GM19467 (cell line): ENCODE measurements around the gene HBZ.
"Not testable (repeated sequence)": the region's sequence is repeated elsewhere in the genome, so short reads cannot be mapped to it uniquely, and the experiment has no call there.

Experiments used
- ATAC-seq: cut with Tn5 transposase; IDR thresholded peaks from one replicate; pipeline ENCODE4 v1.9.1; 2021; ENCODE audit warnings: mild to moderate bottlenecking, moderate library complexity; ENCODE audit not compliant: unreplicated experiment

HBZ gene

GRCh38 chr16:152141-153128, at the start of gene HBZ:
Gene HBZ, plus strand, starts transcription at chr16:152644. Its CDS starts 266 bp downstream, at chr16:152910.
- no peak for ATAC-seq

DNA sequence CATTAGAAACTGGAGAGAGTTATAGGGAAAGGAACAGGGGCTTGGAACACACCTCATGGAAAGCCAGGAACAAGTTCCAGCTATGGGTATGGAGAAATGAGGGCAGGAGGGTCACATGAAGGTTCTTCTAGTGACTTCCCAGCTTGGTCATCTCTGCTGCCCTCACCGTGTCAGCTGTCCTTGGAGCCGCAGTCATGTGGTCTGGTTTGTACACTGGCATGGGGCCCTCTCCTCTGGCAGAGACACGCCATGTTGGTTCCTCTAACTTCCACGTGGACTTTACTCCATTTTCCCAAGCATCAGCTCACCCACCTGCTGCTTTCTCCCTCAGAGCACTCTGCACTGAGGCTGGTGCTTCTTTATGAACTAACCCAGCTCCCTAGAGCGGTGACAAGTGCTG, 48.1 kb upstream of the HBZ start:
- no peak for ATAC-seq

GRCh38 chr16:104928-105327, 47.5 kb upstream of the HBZ start:
- ATAC-seq, result no peak

- no peak for ATAC-seq
These were observed 46.9 kb upstream of the HBZ start for GRCh38 chr16:105521-105920.

DNA sequence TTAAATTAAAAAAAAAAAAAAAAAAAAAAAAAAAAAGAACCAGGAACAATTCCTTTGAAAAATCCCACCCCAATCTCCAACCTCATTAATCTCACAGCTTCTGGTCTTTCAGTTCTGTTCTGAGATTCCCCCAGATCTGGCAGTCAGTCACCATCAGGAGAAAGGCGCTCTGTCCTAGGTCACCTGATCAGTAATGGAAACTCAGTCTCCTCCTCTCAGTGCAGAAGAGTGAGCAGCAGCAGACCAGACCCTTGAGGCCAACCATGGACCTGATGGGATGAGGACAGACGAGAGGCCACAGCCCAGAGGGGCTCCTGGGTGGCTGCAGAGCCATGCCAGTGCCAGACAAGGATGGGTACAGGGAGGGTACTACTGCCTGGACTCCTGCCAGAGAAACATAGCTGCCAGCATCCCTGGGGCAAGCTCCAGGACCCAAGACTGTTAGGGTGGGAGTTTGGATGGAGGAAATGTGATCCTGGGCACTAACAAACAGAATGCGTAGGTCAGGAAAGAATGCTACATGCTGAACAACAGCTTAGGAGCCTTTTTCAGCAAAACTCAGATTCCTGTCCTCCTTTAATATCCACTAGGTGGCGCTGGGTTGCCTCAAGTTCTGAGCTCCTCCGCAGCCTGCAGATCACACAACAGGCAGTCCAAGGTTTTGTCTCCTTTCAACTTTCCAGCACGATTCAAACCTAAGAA, 45.7 kb upstream of the HBZ start:
- no peak for ATAC-seq

DNA sequence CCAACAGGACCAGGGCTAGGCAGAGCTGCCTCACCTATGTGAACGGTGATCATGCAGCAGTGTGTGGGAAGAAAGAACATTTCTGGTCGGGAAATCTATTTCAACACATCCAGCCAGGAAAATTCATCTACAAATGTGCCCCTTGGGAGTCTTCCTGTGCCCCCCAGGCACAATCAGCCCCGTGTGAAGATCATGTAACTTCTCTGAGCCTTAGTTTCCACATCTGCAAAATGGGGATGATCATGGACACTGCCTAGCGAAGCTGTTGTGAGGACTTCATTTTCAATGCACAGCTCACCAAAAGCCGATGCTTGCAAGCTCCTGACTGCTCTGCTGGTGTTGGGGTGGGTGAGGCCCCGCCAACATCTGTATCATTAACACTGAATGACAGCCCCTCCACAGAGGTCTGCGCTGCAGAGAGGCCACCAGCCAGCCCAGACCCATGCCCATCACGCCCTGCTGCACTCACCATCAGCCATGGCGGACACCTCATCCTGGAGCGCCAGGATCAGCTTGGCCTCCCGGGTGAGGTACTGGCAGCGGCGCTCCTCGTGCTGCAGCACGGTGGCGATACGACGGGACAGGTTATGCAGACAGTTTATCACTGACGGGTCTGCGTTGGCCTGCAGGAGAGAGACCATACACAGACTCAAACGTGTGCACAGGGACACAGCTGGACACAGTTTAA, 40.1 kb upstream of the HBZ start:
- no peak for ATAC-seq

DNA sequence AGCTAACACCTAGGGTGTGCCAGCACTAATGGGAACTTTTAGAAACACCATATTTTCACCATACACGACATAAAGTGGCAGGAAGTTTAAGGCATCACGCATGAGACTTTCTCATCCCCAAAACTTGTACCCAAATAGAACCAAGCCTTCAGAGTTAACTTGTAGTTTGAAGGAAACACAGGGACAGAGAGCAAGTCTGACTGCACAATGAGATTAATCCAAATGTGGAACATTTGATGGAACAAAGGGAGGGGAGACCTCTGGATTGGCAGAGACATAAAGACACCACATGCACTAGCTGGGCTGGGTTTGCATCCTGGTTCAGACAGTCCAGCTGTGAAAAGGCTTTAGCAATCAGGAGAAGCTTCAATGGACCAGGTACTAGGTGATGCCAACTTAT, 38.1 kb upstream of the HBZ start:
- ATAC-seq, result no peak

DNA sequence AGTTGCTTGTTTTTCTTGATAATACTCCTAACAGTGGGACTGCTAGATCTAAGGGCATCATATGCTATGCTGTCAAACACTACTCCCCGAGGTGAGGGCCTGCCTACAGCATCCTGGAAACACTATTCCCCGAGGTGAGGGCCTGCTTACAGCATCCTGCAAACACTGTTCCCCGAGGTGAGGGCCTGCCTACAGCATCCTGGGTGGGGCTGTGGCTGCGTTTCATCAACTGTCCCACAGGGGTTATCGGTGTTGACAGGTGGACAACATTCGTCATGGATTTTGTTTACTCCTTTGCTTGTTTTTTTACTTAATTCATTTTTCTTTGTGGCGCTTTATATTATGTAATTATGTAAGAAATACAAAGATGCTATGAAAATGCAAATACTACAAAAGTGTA, 36.4 kb upstream of the HBZ start:
- ATAC-seq, result no peak

GRCh38 chr16:117379-118365, 34.8 kb upstream of the HBZ start:
- no peak for ATAC-seq

GRCh38 chr16:118857-119256, 33.6 kb upstream of the HBZ start:
- no peak for ATAC-seq

GRCh38 chr16:119295-119694, 33.1 kb upstream of the HBZ start:
- no peak for ATAC-seq

- ATAC-seq, result no peak
These were observed 32.5 kb upstream of the HBZ start for GRCh38 chr16:119835-120491.

DNA sequence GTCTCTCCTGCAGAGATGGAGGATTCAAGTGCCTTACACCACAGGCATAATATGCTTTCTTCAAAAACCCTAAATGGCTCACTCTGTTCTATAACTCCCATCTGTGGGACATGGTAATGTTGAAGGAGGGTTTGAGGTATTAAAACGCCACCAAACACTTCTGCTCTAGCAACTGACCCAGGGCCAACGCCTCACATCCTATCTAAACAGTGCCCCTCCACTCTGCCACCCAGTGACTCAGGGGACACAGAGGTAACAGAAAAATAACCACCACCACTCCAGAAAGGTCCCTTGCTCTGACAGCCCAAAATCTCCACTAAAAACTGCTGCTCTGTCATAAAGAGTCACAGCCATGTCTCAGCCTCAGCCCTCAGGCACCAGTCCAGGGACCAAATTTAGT, 31.7 kb upstream of the HBZ start:
- ATAC-seq, result no peak

GRCh38 chr16:122361-122760, 30.1 kb upstream of the HBZ start:
- ATAC-seq, result no peak

- ATAC-seq, result not testable (repeated sequence)
These were observed 28.7 kb upstream of the HBZ start for GRCh38 chr16:123558-124350.

DNA sequence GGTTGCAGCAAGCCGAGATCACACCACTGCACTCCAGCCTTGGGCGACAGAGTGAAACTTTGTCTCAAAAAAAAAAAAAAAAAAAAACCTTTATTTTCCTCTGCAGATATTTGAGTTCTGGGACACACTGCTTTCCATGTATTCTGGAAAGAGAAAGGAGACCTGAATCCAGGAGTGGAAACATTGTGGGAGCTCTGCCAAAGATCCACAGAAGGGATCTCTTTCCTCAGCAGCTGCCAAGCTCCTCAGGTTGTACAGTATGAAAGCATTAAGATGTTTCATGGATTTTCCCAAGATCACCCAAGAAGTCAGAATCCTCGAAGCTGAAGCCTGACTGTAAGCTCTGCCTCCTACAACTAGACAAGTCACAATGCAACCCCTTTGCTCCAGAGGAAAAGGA, 27.4 kb upstream of the HBZ start:
- no peak for ATAC-seq

DNA sequence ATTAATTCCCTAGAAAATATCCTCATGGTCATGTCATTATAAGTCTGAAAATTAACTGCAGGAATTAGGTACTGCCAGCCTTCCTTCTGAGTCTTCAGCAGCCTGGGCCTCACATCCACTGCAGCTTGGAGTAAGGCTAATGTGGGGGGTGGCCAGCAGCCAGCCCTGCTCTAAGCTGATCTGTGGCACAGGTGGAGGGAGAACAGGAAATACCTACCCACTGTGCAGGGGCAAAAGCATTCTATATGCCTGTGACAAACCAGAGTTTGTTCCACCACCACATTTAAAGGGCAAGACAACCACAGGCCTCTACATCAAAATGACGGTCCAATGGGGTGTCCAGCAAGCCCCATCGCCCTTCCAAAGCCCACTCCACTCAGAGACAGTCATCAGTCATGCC, 23.4 kb upstream of the HBZ start:
- ATAC-seq, result no peak

DNA sequence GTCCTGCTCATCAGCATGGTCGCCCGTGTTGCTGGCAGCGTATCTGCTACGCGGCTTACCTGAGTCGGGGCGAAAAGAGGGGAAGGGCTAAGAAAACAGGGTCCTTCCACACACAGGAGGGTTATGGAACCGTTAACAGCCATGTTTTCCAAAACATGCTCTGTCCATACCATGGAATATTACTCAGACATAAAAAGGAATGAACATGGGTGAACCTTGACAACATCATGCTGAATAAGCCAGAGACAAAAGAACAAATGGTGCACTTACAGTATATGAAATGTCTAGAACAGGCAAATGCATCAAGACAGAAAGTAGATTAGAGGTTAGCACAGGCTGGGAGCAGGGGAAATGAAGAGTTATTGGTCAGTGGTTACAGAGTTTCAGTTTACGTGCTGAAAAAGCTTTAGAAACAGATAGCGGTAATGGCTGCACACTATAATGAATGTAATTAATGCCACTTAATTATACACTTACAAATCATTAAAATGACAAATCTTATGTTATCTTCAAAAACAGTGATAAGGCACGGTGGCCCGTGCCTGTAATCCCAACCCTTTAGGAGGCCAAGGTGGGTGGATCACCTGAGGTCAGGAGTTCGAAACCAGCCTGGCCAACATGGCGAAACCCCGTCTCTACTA, 21.8 kb upstream of the HBZ start:
- ATAC-seq, result no peak

GRCh38 chr16:132120-132519, 20.3 kb upstream of the HBZ start:
- ATAC-seq, result no peak
